ENCODE measurements around the gene ERC1.

The ERC1 gene

DNA sequence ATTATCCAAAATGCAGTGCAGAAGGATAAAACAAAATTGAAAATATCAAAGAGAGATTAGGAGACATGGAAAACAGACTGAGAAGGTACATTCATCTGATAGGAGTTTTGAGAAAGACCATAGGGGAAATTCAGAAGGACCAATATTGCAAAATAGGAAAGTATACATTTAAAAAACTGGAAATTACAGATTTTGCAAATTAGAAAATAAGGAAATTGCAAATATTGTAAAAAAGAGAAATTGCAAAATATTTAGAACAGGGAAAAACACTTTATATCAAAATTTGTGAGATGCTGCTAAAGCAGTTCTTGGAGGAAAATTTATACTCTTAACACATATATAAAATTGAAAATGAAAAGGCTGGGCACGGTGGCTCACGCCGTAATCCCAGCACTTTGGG, 410.9 kb downstream of the ERC1 start:
- DNase-seq, result no peak
- no peak for ATAC-seq

DNA sequence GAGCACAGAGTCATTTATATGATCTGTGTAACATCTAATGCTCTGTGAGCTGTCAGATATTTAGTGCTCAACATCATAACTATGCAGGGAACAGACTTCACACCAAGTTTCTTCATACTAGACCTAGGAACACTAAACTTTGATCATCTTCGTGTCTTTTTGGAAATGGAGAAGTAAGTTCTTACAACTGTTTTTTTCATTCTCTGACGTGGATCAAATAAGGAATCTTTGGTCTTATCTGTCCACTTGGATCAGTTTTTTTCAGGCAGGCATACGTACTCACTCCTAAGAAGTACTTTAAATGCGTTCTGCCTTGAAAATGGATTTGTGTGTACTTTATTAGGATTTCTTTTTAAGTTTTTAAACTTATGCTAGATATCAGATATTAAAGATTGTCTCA, 412.4 kb downstream of the ERC1 start:
- no peak for DNase-seq
- ATAC-seq, result no peak

DNA sequence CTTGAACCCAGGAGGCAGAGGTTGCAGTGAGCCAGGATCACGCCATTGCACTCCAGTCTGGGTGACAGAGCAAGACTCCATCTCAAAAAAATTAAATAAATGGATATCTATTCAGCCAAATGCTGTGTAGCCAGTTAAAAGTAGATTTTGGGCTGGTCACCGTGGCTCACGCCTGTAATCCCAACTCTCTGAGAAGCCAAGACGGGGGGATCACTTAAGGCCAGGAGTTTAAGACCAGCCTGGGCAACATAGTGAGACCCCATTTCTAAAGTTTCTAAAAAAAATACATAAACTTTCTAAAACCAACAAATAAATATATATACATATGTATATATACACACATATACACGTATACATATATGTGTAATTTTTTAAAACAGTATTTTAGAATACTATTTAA, 414.6 kb downstream of the ERC1 start:
- no peak for DNase-seq
- ATAC-seq, result no peak

DNA sequence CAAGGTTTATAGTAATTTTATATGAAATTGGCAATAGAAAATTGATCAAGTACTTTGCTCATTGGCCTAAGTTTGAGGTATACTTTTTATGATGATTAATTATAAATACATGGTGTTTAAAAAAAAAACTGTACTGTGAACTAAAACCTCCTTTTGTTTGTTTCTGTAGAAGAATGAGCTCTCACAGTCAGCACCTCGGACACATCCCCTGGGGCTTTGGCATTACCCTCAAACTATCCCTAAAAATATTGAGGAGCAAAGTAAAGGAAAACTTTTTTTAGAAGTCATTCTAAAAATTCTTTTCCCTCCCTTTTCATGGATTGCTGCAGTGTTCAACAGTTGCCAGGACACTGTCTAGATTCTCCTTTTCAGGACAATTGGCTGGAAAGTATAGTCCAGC, 419.8 kb downstream of the ERC1 start:
- ATAC-seq (no peak), DNase-seq (no peak)

DNA sequence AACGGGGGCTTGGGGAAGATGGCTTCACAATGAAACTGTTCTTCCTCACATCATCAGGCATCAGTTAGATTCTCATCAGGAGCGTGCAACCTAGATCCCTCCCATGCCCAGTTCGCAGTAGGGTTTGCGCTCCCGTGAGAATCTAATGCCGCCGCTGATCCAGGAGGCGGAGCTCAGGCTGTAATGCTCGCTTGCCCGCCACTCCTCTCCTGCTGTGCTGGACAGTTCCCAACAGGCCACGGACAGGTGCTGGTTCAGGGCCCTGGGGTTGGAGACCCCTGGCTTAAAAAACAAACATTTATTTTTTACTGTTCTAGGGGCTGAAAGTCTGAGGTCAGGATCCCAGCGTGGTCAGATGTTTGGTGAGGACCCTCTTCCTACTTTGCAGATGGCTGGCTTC, 422.9 kb downstream of the ERC1 start:
- ATAC-seq (no peak), DNase-seq (no peak)

DNA sequence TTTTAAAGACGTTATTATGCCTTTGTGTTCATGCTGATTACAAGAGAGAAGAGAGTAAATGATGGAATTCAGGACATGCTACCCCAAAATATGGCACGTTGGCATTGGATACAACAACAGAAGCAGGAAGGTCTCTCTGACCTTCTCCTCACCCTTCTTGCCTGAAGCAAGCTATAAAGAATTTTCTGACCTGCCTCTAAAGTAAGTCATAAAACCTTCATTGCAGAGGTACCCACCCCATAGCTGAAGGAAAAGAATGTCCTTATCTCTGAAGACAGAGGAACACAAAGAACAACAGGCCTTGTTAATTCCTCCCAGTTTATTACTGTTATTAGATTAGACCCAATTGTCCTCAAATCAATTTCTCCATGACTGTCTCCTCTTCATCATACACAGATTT, 427.1 kb downstream of the ERC1 start:
- DNase-seq (no peak), ATAC-seq (no peak)

DNA sequence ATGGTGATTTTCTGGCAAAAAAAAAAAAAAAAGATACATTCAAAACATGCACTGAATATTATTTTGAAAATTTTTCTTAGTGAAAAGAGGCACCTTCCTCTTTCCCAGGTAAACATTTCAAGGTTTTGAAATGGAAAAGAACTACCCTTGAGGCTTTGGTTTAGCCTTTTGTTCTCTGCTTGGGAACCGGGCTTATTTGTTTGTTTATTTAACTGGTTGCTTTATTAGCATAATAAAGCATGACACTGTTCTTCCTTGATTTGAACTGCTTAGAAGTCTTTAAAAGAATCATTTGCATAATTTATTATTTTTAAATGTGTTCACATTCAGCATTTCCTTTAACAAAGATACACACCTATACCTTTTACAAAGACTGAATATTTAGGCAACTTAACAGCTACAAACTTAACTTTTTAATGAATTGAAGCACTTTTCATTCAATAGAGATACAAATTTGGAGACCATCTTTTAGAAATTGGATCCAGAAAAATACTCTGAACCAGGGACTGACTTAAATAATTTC, 428.9 kb downstream of the ERC1 start:
- DNase-seq, result no peak

DNA sequence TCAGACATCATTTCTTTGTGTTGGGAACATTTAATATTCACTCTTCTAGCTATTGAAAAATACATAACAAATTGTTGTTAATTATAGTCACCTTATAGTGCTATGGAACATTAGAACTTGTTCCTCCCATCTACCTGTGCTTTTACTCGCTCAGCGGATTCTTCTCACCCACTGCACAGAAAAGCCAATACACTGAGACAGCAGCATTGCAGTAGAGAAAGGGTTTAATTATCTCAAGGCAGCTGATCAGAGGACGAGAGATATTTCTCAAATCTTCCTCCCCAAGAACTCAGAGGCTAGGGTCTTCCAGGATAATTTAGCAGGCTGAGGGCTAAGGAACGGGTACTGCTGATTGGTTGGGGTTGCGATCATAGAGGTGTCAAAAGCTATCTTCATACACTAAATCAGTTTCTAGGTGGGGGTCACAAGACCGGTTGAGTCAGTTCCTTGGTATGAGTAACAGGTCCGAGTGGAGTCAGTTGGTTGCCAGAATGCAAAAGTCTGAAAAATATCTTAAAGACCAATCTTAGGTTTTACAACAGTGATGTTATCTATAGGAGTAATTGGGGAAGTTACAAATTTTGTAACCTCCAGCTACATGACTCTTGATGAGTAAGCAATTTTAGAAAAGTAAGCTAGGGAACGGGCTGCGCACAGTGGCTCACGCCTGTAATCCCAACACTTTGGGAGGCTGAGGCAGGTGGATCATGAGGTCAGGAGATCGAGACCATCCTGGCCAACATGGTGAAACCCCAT, 430.2 kb downstream of the ERC1 start:
- ATAC-seq (no peak), DNase-seq (no peak)

More for the DNA sequence above, 428.9 kb downstream of the ERC1 start:
- no peak for ATAC-seq

DNA sequence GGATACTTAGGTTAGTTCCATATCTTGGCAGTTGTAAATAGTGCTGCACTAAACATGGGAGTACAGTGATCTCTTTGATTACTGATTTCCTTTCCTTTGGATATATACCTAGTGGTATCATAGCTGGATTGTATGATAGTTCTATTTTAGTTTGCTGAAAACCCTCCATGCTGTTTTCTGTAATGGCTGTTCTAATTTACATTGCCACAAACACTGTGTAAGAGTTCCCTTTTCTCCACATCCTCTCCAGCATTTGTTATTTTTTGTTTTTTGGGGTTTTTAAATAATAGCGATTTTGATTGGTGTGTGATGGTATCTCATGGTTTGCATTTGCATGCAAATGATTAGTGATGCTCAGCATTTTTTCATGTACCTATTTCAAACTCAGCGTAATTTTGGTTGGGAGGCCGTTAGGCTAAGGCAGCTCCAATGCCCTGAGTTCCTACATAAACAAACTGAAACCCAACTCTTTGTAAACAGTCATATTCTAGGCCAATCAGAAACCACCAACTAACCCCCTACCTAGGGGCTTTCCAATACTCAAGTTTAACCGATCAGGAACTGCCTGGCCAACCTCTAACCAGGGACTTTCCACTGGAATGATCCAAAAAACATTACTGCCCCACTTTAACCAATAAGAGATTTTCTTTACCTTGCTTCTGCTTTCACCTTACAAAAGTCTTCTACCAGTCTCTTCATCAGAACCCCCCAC, 431.7 kb downstream of the ERC1 start:
- DNase-seq (no peak), ATAC-seq (peak; percentile 52)

DNA sequence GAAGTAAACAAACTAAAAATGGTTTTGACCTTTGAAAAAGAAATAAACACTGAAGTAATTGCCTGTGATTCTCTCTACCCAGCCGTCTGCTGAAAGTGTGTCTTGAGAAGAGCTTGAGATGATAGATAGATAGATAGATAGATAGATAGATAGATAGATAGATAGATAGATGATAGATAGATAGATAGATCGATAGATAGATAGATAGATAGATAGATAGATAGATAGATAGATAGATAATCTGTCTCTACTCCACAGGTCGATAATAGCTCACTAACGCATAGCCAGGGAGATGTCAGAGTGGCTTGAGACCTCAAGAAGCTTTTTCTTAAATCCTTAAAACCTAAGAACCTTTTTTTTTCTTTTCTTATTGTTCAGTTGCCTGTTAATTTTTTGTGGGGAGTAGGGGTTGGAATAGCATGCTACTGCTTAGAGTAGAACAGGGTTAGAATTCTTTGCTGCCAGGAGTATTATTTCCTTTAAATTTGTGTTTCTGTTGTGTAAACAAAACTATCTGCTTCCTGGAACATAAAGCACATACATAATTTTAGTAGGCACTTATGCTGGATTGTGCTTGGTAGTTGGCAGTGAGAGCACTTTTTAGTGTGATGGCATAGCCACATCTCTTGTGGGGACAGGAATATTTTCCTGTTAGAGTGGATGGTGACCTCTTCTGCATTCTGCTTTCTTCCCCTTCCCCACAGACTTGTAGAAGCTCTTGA, 433.8 kb downstream of the ERC1 start:
- DNase-seq, result no peak

DNA sequence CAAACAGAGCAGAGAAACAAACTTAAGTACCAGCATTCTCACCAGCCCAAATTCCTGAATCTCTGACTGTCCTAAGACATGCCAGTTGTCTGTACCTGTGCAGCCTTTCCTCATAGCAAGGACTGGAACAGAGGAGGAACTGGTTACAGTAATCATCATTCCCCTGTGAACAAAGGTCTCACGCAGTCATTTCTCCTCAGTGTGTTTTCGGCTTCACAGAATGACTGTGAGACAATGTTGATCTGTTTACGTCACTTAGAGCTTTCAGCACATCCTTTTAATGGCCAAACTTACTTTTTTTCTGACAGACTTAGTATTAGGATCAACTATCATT, 434.3 kb downstream of the ERC1 start:
- ATAC-seq (no peak), DNase-seq (no peak)

More for the DNA sequence above, 433.8 kb downstream of the ERC1 start:
- no peak for ATAC-seq

DNA sequence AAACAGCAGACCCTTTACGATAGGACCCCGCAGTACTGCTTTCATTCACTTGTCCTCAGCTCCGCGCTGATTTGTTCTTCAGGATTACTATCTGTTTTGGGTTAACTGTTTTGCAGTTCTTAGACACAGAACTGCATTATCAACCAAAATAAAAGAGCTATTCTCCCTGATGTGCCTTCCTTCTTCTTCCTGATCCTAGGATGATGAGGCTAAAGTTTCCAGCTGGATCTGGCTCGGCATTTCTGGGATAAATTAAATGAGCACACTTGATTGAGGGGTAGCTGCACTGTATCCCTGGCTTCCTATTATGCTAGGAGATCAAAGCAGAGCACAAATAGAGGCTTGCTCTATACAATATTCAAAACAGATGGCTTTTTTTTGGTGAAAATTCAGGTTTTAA, 437.6 kb downstream of the ERC1 start:
- no peak for DNase-seq
- no peak for ATAC-seq

DNA sequence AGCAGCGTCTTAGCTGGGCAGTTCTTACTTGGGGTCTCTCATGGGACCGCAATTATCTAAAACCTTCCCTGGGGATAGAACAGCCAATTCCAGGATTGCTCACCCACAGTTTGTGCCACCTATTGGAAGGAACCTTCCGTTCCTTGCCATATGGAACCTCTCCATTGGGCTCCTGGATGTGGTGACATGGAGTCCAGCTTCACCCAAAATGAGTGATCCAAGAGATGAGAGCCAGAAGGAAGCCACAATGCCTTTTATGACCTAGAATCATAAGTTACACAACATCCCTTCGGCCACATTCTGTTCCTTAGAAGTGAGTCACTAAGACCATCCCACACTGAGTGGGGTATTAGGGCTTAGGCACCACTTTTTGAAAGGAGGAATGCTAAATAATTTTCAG, 439.0 kb downstream of the ERC1 start:
- ATAC-seq (no peak), DNase-seq (no peak)

DNA sequence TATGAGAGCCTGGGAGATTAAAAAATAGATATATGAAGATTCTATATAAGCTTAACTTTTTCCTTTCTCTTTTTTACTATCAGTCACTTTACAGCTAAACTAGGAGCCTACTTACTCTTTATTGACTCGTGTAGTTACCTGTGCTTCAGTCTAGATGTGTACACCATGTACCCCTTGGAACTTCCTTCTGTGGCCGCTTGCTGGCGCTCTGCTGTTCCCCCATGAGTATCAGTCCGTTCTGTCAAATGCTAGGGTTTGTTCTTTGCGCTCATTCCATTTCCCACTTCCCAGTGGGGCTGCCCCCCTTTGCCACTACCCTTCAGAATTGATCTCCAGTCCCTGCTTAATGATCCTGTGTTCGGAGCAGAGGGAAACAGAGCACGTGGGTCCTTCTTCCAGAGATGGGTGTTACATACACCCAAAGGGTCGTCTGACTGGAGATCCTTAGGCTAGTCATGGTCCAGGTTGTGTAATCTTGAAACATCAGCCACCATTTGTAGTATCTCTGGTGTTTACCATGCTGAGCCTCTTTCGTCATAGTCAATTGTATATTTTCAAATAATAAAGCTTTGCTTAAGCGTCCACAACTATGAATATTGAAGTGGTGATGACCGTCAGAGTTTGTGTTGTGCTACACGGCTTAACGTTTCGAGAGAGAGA, 443.4 kb downstream of the ERC1 start:
- no peak for DNase-seq
- no peak for ATAC-seq

DNA sequence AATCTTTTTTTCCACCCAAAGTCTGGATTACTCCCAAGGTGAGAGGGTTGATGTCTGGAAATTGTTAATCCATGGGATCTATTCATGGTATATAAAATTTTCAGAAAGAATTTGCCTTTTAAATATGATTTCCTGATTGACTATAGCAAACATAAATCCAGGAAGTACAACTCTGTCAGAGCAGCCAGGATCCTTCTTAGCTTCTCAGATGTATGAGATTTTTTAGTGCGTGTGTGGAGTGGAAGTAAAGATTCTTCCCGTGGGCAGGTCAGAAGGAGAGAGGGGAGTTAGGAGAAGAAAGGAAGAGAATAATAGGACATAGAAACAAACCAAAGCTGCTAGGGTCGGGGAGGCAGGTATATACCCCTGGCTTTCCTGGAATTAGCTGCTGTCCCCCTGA, 444.0 kb downstream of the ERC1 start:
- no peak for DNase-seq

DNA sequence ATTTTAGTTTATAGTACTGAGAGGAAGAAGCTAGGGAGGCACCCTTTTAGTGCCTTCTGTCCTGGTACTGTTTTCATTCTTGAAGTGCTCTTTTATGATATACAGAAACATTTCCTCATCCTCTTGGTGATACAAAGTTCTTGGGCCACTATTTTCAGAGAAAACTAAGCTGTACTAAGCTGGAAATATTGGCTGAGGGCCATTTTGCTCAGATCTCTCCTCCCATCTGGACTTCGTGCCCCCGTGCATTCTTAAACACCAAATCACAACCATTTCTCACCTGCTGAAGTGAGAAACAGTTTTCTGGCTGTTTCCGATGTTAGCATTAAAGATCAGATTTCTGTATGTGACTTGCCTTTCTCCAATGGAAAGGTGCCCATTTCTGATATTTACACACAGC, 444.4 kb downstream of the ERC1 start:
- DNase-seq (no peak), ATAC-seq (no peak)

More for the DNA sequence above, 444.0 kb downstream of the ERC1 start:
- ATAC-seq, result no peak

DNA sequence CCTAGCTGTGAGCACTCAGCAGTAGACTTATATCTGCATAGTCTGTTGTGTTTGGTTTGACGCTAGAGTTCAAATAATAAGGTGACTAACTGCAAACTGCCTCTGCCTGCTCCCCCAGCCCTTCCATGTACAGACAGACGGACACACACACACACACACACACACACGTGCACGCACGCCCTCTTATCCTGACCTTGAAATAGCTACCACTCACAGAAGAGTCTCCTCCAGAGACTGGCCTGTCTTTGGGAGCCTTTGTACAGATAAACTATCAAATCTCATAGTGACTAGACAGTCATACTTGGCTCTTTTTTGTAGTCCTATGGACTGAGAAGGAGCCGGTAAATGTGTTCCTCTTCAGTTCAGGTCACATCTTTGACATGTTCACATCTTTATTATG, 445.0 kb downstream of the ERC1 start:
- DNase-seq, result no peak
- ATAC-seq, result no peak

DNA sequence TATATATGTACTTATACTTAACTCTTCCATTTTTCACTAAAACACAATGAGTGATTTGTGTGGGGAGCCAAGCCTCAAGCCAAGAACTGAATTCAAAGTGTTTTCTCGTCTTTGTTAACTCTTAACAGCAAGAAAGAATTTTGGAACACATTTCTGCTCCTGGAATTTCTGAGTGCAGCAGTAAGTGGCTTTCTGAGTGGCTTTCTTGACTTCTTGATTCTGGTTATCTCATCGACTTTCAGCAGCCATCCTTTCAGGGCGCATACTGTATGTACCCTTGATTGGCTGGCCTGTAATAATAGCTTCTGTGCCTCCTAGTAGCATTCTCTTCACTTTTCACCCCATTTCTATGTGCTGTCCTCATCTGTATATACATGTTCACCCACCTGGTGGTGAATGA, 446.0 kb downstream of the ERC1 start:
- DNase-seq, result no peak
- ATAC-seq, result no peak

DNA sequence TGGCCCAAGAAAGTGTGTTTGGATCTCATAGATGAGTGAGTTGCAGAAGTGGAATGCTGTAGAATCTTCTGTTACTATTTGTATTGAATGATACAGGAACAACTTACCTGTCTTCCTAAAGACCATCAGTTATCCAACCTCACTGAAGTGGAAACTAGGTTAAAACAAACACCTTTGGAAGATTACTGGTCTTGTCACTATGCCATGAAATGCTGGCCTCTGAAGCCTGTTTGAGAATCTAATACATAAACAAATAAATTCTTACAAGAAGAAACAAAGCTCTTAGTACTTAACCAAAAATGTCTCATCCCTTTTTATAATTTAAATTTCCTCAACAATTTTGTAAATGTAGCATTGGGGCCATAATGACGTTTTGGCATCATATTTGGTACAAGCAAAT, 448.2 kb downstream of the ERC1 start:
- DNase-seq, result no peak
- no peak for ATAC-seq

DNA sequence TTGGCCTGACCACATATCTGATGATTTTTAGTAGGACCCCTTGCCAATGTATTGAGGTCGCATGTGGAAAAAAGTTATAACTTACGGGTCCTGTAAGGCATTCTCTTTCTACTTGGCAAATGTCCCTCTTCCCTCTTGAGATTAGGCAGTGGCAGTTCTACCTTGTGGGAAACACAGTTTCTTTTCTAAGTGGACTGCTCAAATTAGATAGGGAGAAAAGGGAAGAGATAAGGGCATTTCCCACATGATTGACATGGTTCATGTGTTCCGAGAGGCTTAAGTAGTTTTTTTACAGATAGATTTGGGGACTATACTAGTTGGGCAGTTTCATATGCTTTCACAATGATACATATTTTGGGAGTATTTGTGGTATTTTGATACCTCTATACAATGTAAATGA, 448.7 kb downstream of the ERC1 start:
- no peak for DNase-seq
- no peak for ATAC-seq

DNA sequence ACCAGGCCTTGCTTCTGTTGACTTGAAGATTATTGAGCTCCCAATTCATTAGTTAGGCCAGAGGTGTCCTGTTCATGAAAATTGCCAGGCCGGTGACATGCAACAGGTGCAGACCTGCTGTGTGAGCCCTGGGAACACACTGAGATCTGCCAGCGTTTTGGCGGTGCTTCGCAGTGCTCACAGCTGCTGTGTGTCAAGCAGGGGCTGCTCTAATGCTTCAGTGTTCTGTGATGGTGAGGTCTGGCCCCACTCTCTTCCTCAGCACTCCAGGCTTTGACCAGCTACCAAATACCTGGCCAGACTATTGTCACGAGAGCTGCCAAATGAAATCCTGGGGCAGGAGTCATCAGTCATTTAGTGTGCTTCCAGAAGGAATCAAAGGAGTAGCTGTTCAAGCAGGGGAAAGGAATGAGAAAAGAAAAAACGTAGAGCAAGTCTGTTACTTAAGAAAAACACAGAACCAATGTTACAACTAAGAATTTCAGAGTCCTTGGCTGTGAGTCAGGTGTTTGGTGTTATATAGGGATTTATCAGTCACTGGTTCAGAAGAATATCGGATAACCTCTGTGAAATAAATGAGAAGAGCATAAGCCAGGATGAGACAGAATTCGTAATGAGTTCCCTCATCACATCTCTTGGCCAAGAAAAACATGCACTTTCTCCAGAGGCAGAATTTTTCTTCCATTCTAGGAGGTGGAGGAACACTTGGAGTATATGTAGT, 452.6 kb downstream of the ERC1 start:
- no peak for DNase-seq
- ATAC-seq, result no peak

DNA sequence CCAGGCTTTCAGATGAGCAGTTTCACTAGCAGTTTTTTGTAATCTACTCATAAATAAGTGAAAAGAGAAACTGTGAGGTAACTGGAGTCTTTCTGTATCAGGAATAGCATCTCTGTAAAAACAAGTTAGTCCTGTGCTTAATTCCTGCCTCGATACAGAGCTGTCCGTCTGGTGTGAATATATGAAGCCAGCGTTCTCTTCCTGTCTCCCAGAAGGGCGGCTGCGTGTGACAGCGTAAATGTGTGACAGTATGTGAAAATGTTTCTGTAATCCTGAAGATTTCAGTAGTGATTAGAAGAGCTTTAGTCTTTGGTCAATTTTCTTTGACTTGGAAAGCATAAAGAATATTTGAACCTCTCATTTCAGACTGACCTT, 453.1 kb downstream of the ERC1 start:
- DNase-seq, result no peak
- no peak for ATAC-seq
